Ovary (tissue), 9 donors: ENCODE results near the gene COX8A. TPM values are rescaled to one million over a fixed set of nuclear protein-coding genes. Genes with fewer than 3 reads are reported as not detected.
A peak's percentile ranks its signal among the peaks of the same experiment; 100 is the strongest.

Source experiments
- DNase-seq, 5 donors: peaks; one replicate each; pipeline ENCODE4 v3.0.0-alpha.2; 2019 to 2020
- H3K27ac ChIP-seq, 2 donors: fragments of 200-600 bp; one replicate each; pipeline versions ENCODE4 v1.5.1 to v1.8.0; 2019 to 2022
- H3K27me3 ChIP-seq: fragments of 200-600 bp; one replicate; pipeline ENCODE4 v1.8.0; 2022
- H3K36me3 ChIP-seq: fragments of 200-600 bp; sonication (generic); one replicate; pipeline ENCODE4 v1.5.1; 2019
- H3K4me1 ChIP-seq: one replicate; pipeline ENCODE4 v1.8.1; 2013; ENCODE audit warnings: mild to moderate bottlenecking, moderate library complexity; ENCODE audit not compliant: insufficient read depth
- H3K4me3 ChIP-seq: fragments of 200-600 bp; sonication (generic); one replicate; pipeline ENCODE4 v1.5.1; 2017
- H3K9me3 ChIP-seq, 2 donors: fragments of 200-600 bp in 1 of 2; sonication (generic) in 1 of 2; one replicate each; pipeline versions ENCODE4 v1.5.1 to v1.8.1; 2013 to 2019; ENCODE audit warnings: mild to moderate bottlenecking in 1 of 2, moderate library complexity in 1 of 2
- EP300 ChIP-seq: sonication (generic); formaldehyde crosslinking; IDR thresholded peaks from one replicate; pipeline ENCODE4 v1.6.1; 2017; ENCODE audit warnings: antibody characterized with exemption
- POLR2A ChIP-seq: fragments of 450-650 bp; IDR thresholded peaks from one replicate; pipeline ENCODE4 v1.6.1; 2017; ENCODE audit warnings: antibody characterized with exemption, mild to moderate bottlenecking, moderate library complexity
- WGBS, 3 donors: extraction: QIAGEN DNeasy Blood & Tissue Kit in 1 of 3; methylation state at CpG; one replicate each; pipeline versions ENCODE4 v1.1.5 to v1.1.7; 2013 to 2017; 5-methylcytosine and 5-hydroxymethylcytosine counted together
- intact Hi-C, 4 donors: fragments of 100-400 bp; cut with DNase I; formaldehyde crosslinking; loops; one replicate each; pipeline versions ENCODE4 v1.11.0 to v1.15.1; 2022 to 2023
- polyA plus RNA-seq, 2 donors: library from polyadenylated mRNA; stranded (reverse); fragments of 200-250 nt in 1 of 2; fragments of 350-450 nt in 1 of 2; fragmentation: Illumina TruSeq in 1 of 2; extraction: RNeasy Lipid Tissue Mini Kit (QIAGEN cat#74804) in 1 of 2; gene quantifications; one replicate each; pipeline ENCODE4 v1.2.3, GENCODE V29; 2013 to 2014
- total RNA-seq, 7 donors: library from RNA; depleted of rRNA in 2 of 7; stranded (reverse); fragments of >200 nt in 2 of 7; fragmentation: NEBNext Ultra II Directional in 3 of 7; extraction: Animal tissue kit (Norgen Biotek cat#: 25700) in 3 of 7; gene quantifications; one replicate each; pipeline versions ENCODE4 v1.1.0 to v1.2.4, GENCODE V29; 2016 to 2023
- TF ChIP-seq, protein P1 (sequence below), 3 donors: fragments of 450-650 bp in 2 of 3; fragments of 200-600 bp in 1 of 3; IDR thresholded peaks; one replicate each; pipeline versions ENCODE4 v1.5.1 to v1.8.0; 2016 to 2022; ENCODE audit warnings: antibody characterized with exemption in 3 of 3, mild to moderate bottlenecking in 1 of 3
- donor health status: DM: no; HTN: no; CAD: no; lungs with moderate emphysema.
- donor health status: DM: no; HTN: no; CAD: no.
- donor health status: Bipolar disorder and iron deficiency.
- donor health status: DM: yes; HTN: yes; CAD: no.
- donor health status: DM: no; HTN: no; CAD: no.
- donor health status: DM: yes; HTN: yes; CAD: no.

The COX8A gene
- total and polyA plus RNA-seq, 9 donors: 64.8 to 438 (median 222) TPM

DNA sequence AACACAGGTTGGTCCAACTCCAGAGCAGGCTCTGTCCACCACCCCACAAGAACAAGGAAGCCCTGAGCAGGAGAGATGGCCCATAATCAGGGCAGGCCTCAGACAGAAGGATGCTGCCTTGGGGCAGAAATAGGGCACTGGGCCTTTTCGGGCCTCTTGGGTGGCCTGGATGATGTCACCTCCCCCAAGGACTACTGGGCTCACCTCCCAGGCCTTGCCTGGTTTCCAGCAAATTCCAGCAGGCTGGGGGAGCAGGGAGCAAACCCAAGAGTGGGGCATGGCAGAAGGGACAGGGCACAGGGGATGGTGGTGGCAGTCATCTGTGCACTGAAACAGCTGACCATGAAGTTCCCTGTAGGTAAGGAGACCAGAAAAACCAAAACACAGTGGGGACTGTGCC lies 41.0 kb upstream of the COX8A start:
- DNase-seq: no peak
- H3K9me3 ChIP-seq: no peaks in the 10 kb centered on the region
- TF ChIP-seq POLR2A (no peak), EP300 (no peak)
- TF ChIP-seq, protein P1, sequence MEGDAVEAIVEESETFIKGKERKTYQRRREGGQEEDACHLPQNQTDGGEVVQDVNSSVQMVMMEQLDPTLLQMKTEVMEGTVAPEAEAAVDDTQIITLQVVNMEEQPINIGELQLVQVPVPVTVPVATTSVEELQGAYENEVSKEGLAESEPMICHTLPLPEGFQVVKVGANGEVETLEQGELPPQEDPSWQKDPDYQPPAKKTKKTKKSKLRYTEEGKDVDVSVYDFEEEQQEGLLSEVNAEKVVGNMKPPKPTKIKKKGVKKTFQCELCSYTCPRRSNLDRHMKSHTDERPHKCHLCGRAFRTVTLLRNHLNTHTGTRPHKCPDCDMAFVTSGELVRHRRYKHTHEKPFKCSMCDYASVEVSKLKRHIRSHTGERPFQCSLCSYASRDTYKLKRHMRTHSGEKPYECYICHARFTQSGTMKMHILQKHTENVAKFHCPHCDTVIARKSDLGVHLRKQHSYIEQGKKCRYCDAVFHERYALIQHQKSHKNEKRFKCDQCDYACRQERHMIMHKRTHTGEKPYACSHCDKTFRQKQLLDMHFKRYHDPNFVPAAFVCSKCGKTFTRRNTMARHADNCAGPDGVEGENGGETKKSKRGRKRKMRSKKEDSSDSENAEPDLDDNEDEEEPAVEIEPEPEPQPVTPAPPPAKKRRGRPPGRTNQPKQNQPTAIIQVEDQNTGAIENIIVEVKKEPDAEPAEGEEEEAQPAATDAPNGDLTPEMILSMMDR (IDR thresholded peaks at IDR 0.05): no peak
- no peak overlapping the region for H3K27ac ChIP-seq
- H3K4me1 ChIP-seq: no peaks in the 10 kb centered on the region
- intact Hi-C loops: no loop called here
- H3K27me3 ChIP-seq: no peaks in the 10 kb centered on the region
- no peaks in the 10 kb centered on the region for H3K36me3 ChIP-seq
- 56 to 70% (median 65%) methylated on average over 1 of the region's 1 CpG for WGBS, 3 donors
- H3K4me3 ChIP-seq: no peak overlapping the region

DNA sequence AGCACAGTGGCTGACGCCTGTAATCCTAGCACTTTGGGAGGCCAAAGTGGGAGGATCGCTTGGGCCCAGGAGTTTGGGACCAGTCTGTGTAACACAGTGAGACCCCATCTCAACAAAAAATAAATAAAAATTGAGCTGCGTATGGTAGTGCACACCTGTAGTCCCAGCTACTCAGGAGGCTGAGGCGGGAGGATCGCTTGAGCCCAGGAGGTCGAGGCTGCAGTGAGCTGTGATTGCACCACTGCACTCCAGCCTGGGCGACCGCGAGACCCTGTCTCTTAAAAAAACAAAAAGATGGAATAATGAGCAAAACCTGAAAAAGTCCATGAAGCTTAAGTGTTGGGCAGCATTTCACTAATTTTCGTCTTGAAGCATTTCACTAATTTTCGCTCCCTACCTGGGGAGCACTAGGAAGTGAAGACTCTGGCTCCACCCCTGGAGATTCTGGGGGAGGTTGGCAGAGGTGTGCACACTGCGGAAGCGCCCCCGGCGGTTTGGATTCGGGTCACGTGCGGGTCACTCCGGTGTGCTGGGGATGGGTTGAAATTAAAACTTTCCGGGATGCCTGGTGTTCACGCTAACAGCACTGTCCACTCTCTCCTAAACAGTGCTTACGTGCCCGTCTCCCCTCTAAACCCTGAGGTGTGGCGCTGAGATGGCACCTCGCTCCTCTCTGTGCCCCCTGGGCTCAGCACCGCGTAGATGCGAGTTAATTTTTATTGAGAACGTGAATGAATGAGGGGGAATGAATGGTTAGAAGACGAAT lies 36.5 kb upstream of the COX8A start:
- H3K4me3 ChIP-seq: peak overlapping the region; percentile 78
- DNase-seq: peak in 3 of 5 donors; percentile 44 to 50 (median 46)
- H3K9me3 ChIP-seq: no peaks in the 10 kb centered on the region
- peak overlapping the region in 1 of 2 donors; percentile 34 for H3K27ac ChIP-seq
- no peaks in the 10 kb centered on the region for H3K36me3 ChIP-seq
- WGBS, 3 donors: 19 to 21% (median 20%) methylated on average over 30 of the region's 30 CpGs
- peaks cover 6% of the 10 kb centered on the region for H3K4me1 ChIP-seq
- no peaks in the 10 kb centered on the region for H3K27me3 ChIP-seq
- intact Hi-C loops: loop anchor here in 1 of 4 donors (5.0 kb wide), 1 partner anchor 266 kb away; the partner anchor contains the start of gene ATL3
- TF ChIP-seq, protein P1 (IDR thresholded peaks at IDR 0.05): no peak
- no peak for TF ChIP-seq EP300
- no peak for TF ChIP-seq POLR2A

DNA sequence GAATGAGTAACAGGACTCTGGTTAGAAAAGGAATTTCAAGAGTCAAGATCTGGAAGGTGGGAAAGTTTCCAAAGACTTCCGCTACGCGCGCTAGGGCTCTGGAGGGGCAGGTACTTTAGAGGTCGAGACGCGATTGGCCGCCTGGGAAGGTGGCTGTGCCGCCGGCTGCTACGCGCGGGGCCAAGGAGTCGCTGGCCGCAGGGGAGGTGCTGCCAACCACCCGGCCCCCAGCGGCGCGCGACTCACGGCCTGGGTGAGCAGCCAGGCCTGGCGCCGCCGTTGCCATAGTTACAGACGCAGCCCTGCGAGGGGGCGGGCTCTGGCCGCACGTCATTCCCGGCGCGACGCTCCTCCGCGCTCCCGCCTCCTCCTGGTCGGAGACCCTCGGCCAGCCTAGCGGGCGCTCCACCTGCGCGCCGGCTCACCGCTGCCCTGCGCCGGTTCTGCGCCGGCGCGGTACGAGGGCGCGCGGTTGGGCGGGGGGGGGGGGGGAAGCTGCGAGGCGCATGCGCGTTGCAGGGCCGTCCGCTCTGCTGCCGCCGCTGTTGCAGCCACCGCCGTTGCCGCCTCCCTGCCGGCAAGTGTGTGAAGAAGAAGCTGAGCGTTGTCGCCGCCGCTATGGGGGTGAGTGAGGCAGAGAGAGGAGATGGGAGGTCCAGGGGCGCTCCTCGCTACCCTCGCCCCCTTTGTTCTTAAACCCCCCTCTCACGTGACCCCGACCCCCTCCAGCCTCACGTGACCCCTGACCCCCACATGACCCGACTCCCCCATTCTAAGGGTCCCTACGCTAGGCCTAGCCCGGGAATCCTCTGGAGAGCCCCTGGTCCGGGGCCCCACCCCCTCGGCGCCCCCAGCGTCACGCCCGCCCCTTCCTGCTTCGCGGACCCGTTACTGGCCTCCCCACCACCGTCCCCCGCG lies 35.7 kb upstream of the COX8A start, which contains the start of gene NAA40:
Gene NAA40, plus strand, starts transcription at position 524 of the 918 bp plus-strand sequence. Its CDS starts 95 bp downstream, at position 619.
- peak; percentile 91 to 95 (median 93) for DNase-seq
- TF ChIP-seq EP300: no peak
- TF ChIP-seq, protein P1 (IDR thresholded peaks at IDR 0.05): peak in 1 of 3 donors; percentile 35
- TF ChIP-seq POLR2A: no peak
- 0 to 1% (median 0%) methylated on average over 40 to 87 of the region's 92 CpGs for WGBS, 3 donors
- H3K27me3 ChIP-seq: no peaks in the 10 kb centered on the region
- peaks cover 6% of the 10 kb centered on the region for H3K4me1 ChIP-seq
- H3K27ac ChIP-seq: peak within 1 kb of the TSS in 1 of 2 donors; percentile 68
- H3K36me3 ChIP-seq: no peaks in the 10 kb centered on the region
- intact Hi-C loops: loop anchor here in 1 of 4 donors (5.0 kb wide), 1 partner anchor 266 kb away; the partner anchor contains the start of gene ATL3
- H3K4me3 ChIP-seq: peak within 1 kb of the TSS; percentile 78
- H3K9me3 ChIP-seq: no peaks in the 10 kb centered on the region

DNA sequence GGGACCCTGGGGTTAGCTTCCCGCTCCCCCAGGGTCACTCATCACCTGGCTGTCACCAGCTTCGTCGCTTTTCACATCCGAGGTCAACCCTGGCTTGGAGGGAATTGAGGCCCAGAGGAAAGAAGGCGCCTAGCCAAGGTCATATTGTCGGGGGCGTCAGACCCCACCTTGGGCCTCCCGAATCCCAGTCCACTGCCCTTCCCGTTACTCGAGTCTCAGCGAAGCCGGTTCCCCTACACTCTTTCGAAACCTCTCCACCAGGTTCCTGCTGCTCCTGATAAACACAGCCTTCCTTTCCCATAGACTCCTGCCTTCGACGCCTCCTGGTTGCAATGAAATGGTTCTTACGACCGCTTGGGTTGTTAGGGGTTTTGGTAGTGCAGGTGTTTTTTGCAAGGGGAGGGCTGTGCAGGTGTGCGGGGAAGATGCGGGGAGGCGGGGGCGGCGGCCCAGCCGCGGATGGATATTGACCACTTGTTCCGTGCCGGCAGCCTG lies 35.0 kb upstream of the COX8A start:
- no peak overlapping the region for H3K27ac ChIP-seq
- intact Hi-C loops: loop anchor here in 1 of 4 donors (5.0 kb wide), 1 partner anchor 267 kb away; the partner anchor contains the start of gene ATL3
- 1 to 3% (median 1%) methylated on average over 23 to 26 of the region's 26 CpGs for WGBS, 3 donors

More for the DNA sequence above, 35.0 kb upstream of the COX8A start:
- H3K4me3 ChIP-seq: peak overlapping the region; percentile 78
- H3K4me1 ChIP-seq: peaks cover 6% of the 10 kb centered on the region
- H3K9me3 ChIP-seq: no peaks in the 10 kb centered on the region
- TF ChIP-seq, protein P1 (IDR thresholded peaks at IDR 0.05): no peak
- TF ChIP-seq POLR2A (no peak), EP300 (no peak)
- no peaks in the 10 kb centered on the region for H3K36me3 ChIP-seq
- no peaks in the 10 kb centered on the region for H3K27me3 ChIP-seq
- DNase-seq: peak in 2 of 5 donors; percentile 19 to 44
